Stomach (tissue), 9 donors: ENCODE results near the gene SMCO2. TPM values are rescaled to one million over a fixed set of nuclear protein-coding genes. Genes with fewer than 3 reads are reported as not detected.

ENCODE experiments used
- DNase-seq, 2 donors: peaks; one replicate each; pipeline versions ENCODE4 v3.0.0 to v3.0.0-alpha.2; 2013 to 2019
- H3K27ac ChIP-seq, 5 donors: fragments of 200-600 bp in 4 of 5; sonication (generic) in 4 of 5; one replicate each; pipeline ENCODE4 v1.5.1; 2013 to 2019; ENCODE audit warnings: mild to moderate bottlenecking in 1 of 5, moderate library complexity in 1 of 5
- H3K27me3 ChIP-seq, 3 donors: fragments of 200-600 bp; sonication (generic); one replicate each; pipeline ENCODE4 v1.5.1; 2017 to 2019; ENCODE audit warnings: mixed run types in 1 of 3
- H3K36me3 ChIP-seq, 4 donors: fragments of 200-600 bp; sonication (generic); 1 replicate in 3 of 4; 2 replicates in 1 of 4; pipeline ENCODE4 v1.5.1; 2016 to 2019
- H3K4me1 ChIP-seq, 4 donors: fragments of 200-600 bp; sonication (generic); one replicate each; pipeline ENCODE4 v1.5.1; 2016 to 2019
- H3K4me3 ChIP-seq, 4 donors: fragments of 200-600 bp; sonication (generic) in 3 of 4; one replicate each; pipeline ENCODE4 v1.5.1; 2016 to 2019; ENCODE audit warnings: mild to moderate bottlenecking in 1 of 4
- H3K9me3 ChIP-seq, 4 donors: fragments of 200-600 bp; sonication (generic); one replicate each; pipeline ENCODE4 v1.5.1; 2016 to 2019
- CTCF ChIP-seq, 7 experiments: fragments of 450-650 bp in 4 of 7; fragments of 200-600 bp in 3 of 7; sonication (generic) in 3 of 7; IDR thresholded peaks; one replicate each; pipeline ENCODE4 v1.5.1; 2016 to 2019; ENCODE audit warnings: antibody characterized with exemption in 7 of 7, control low read depth in 2 of 7, mild to moderate bottlenecking in 1 of 7
- EP300 ChIP-seq: sonication (generic); formaldehyde crosslinking; IDR thresholded peaks from one replicate; pipeline ENCODE4 v1.6.1; 2017; ENCODE audit warnings: antibody characterized with exemption
- POLR2A ChIP-seq, 4 donors: fragments of 450-650 bp; IDR thresholded peaks; one replicate each; pipeline ENCODE4 v1.6.1; 2016; ENCODE audit warnings: antibody characterized with exemption in 4 of 4, control low read depth in 2 of 4, mild to moderate bottlenecking in 1 of 4, moderate library complexity in 1 of 4
- POLR2AphosphoS5 ChIP-seq, 3 donors: sonication (generic); formaldehyde crosslinking; IDR thresholded peaks; one replicate each; pipeline ENCODE4 v1.6.1; 2016; ENCODE audit warnings: antibody characterized with exemption in 3 of 3
- WGBS, 5 donors: extraction: QIAGEN DNeasy Blood & Tissue Kit in 3 of 5; methylation state at CpG; one replicate each; pipeline versions ENCODE4 v1.1.5 to v1.1.7; 2013 to 2018; 5-methylcytosine and 5-hydroxymethylcytosine counted together
- intact Hi-C: fragments of 100-400 bp; cut with DNase I; formaldehyde crosslinking; loops from one replicate; pipeline ENCODE4 v1.15.1; 2023; ENCODE audit warnings: low total_unique reads
- polyA plus RNA-seq, 3 donors: library from polyadenylated mRNA; stranded (reverse); fragments of 200-250 nt; gene quantifications; one replicate each; pipeline ENCODE4 v1.2.3, GENCODE V29; 2013
- total RNA-seq, 5 donors: library from RNA; depleted of rRNA; stranded (reverse); fragments of >200 nt; gene quantifications; one replicate each; pipeline versions ENCODE4 v1.1.0 to v1.2.3, GENCODE V29; 2014 to 2016
- donor health status: healthy with polysubstance abuse.
- donor health status: Bipolar disorder and iron deficiency.
- donor health status: healthy.

Gene SMCO2
- total and polyA plus RNA-seq, 8 donors = 1.2 to 2.5 TPM; not detected in 6

- no peak for TF ChIP-seq POLR2A (IDR thresholded peaks at IDR 0.05)
- no peak for TF ChIP-seq EP300
- TF ChIP-seq POLR2AphosphoS5 (IDR thresholded peaks at IDR 0.05) = no peak
- no peak for TF ChIP-seq CTCF (IDR thresholded peaks at IDR 0.05)
These were observed 18.7 kb upstream of the SMCO2 start for GRCh38 chr12:27427824-27428223.

GRCh38 chr12:27428466-27428865 lies 18.1 kb upstream of the SMCO2 start:
- TF ChIP-seq POLR2AphosphoS5 (IDR thresholded peaks at IDR 0.05) (no peak), CTCF (IDR thresholded peaks at IDR 0.05) (no peak), POLR2A (IDR thresholded peaks at IDR 0.05) (no peak), EP300 (no peak)
- H3K27ac ChIP-seq = no peak overlapping the region
- intact Hi-C loops = no loop called here
- H3K27me3 ChIP-seq = no peaks in the 10 kb centered on the region
- no peak for DNase-seq
- no peak overlapping the region for H3K4me3 ChIP-seq
- H3K9me3 ChIP-seq = no peaks in the 10 kb centered on the region
- no peaks in the 10 kb centered on the region for H3K36me3 ChIP-seq
- H3K4me1 ChIP-seq = no peaks in the 10 kb centered on the region

More at GRCh38 chr12:27427824-27428223, 18.7 kb upstream of the SMCO2 start:
- no peak overlapping the region for H3K27ac ChIP-seq
- no peak overlapping the region for H3K4me3 ChIP-seq
- H3K9me3 ChIP-seq = no peaks in the 10 kb centered on the region
- 62 to 100% (median 90%) methylated on average over 3 of the region's 3 CpGs for WGBS, 5 donors
- H3K27me3 ChIP-seq = no peaks in the 10 kb centered on the region
- no peaks in the 10 kb centered on the region for H3K4me1 ChIP-seq
- DNase-seq = no peak
- no peaks in the 10 kb centered on the region for H3K36me3 ChIP-seq
- intact Hi-C loops = no loop called here

GRCh38 chr12:27429606-27430005 lies 16.9 kb upstream of the SMCO2 start:
- TF ChIP-seq POLR2AphosphoS5 (IDR thresholded peaks at IDR 0.05) = no peak
- intact Hi-C loops = no loop called here
- Histone ChIP-seq H3K4me3 (no peak overlapping the region), H3K4me1 (peaks cover 0 to 1% (median 0%) of the 10 kb centered on the region in 4 donors), H3K27ac (no peak overlapping the region), H3K36me3 (no peaks in the 10 kb centered on the region), H3K9me3 (no peaks in the 10 kb centered on the region), H3K27me3 (no peaks in the 10 kb centered on the region)
- DNase-seq = no peak
- WGBS, 5 donors = 67 to 86% (median 84%) methylated on average over 2 of the region's 2 CpGs

GRCh38 chr12:27431185-27431584 lies 15.4 kb upstream of the SMCO2 start:
- intact Hi-C loops = no loop called here
- 78 to 93% (median 87%) methylated on average over 4 of the region's 4 CpGs for WGBS, 5 donors

More at GRCh38 chr12:27431185-27431584, 15.4 kb upstream of the SMCO2 start:
- Histone ChIP-seq H3K9me3 (no peaks in the 10 kb centered on the region), H3K36me3 (no peaks in the 10 kb centered on the region), H3K4me1 (peaks cover 0 to 4% (median 0%) of the 10 kb centered on the region in 4 donors), H3K4me3 (no peak overlapping the region), H3K27ac (no peak overlapping the region), H3K27me3 (no peaks in the 10 kb centered on the region)
- TF ChIP-seq POLR2AphosphoS5 (IDR thresholded peaks at IDR 0.05) = no peak
- TF ChIP-seq EP300 = no peak
- no peak for TF ChIP-seq CTCF (IDR thresholded peaks at IDR 0.05)
- TF ChIP-seq POLR2A (IDR thresholded peaks at IDR 0.05) = no peak
- no peak for DNase-seq
